Globus pallidus (tissue), 1 donor: ENCODE results near the gene PPP1R15B.

Experiments
- DNase-seq: peaks from one replicate; pipeline ENCODE4 v3.0.0-alpha.2; 2015; ENCODE audit warnings: low spot score

PPP1R15B gene

DNA sequence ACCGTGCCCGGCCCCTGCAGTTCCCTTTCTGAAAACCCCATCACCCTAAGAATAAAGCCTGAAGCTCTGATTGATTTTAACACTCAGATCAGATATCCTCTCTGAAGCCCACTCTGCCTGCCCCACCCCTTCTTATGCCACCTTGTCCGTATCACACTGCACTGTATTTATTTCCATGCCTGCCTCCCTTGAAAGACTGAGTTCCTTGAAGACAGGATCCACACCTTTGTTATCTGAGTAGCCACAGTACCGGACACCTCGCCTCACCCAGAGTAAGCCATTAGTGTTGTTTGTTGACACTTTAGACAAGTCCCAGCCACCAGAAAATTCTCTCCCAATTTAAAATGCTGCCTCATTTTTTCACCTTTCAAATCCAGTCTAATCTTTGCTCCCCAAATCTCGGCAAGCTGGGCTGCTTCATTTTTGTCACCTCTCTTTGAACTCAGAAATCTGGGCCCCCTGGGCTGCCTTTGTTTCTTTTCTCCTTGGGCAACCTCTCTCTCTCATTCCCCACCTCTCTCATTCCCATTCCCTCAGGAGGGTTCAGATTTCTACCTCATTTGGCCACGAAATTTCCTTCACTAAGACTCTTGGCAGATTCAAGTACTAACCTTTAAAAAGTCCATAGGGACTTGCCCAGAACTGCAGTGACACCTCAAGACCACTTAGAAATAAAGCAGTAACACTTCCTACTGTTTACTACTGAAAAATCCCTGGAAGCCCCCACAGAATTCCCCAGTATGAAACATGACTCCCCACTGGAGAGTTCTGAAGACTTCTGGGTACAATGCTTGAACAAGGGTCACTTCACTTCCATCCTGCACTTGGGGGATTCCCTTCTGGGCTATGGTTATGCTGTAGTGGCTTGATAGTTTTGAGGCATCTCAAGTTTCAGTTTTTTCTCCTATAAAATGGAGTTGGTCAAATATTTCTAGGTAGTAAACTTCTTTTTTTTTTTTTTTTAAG is 8.7 kb upstream of the PPP1R15B start:
- no peak for DNase-seq

DNA sequence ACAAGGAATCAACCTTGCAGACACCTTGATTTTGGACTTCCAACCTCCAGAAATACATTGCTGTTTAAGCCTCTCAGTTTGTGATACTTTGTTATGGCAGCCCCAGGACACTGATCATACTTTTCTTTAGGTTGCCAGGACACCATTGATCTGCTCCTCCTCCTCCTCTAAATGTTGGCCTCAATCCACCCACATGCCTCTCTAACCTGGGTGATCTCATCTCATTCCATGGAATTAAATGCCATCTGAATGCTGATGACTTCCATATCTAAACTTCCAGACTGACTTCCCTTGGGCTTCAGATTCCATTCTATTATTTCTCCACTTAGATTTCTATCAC is 7.4 kb upstream of the PPP1R15B start:
- DNase-seq: no peak

DNA sequence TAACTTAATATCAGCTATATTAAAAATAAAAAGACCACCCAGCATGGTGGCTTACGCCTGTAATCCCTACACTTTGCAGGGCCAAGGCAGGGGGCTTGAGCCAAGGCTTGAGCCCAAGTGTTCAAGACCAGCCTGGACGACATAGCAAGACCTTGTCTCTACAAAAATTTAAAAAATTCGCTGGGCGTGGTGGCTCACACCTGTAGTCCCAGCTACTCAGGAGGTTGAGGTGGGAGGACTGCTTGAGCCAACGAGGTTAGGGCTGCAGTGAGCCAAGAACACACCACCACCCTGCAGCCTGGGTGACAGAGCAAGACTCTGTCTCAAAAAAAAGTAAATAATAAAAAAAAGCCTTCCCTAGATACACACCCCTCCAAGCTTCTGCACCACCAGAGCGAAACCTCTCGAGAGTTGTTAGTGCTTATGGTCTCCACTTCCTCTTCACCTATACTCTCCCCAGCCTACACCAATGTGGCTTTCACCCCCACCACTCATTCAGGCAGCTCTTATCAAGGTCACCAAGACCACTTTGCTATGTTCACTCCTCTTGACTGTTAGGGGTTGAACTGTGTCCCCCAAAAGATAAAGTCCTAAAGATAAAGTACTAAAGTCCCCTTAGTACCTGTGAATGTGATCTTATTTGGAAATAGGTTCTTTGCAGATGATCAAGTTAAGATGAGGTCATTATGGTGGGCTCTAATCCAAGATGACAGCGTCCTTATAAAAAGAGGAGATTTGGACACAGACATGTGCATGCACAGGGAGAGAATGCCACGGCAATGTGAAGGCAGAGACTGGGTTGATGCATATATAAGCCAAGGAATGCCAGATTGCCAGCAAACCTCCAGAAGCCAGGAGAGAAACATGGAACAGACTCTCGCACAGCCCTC is 6.8 kb upstream of the PPP1R15B start:
- no peak for DNase-seq

DNA sequence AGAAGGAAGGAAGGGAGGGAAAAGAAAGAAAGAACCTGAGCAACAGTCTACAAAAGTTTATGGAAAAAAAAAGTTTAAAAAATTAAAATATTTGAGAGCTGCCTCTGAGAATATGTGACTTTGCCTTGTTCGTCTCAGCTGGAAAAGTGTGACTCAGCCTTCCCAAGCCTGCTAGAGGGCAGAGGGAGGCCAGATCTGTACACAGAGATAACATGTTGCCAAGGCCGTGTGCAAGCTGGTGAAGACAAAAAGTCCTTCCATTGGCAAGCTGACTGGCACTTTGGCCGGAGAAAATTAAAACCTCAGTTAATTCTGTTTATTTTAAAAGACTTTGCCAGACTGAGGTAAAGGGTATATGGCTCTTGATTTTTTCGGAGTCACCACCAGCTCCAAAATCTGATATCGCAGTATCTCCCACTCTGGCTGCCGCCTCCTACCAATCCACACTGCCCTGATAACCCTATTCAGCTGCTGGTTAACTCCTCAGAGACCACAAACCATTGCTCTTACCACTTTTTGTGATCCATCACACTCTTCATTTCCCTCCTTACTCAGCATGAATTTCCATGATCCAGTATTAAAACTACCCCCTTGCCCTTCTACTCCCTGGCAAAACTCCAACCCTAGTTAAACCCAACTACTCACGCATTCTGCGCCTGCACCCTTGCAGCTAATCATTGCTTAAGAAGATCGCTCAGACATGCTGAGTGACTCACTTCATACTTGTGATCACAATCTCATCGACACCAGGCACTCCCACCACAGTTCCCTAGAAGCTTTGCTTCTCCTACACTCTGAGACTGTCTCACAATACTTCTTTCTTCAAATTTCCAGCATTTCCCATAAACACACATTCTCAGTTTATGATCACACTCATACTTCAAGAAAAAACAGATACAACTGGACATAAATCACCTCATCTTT is 5.7 kb upstream of the PPP1R15B start:
- DNase-seq: peak; percentile 48

DNA sequence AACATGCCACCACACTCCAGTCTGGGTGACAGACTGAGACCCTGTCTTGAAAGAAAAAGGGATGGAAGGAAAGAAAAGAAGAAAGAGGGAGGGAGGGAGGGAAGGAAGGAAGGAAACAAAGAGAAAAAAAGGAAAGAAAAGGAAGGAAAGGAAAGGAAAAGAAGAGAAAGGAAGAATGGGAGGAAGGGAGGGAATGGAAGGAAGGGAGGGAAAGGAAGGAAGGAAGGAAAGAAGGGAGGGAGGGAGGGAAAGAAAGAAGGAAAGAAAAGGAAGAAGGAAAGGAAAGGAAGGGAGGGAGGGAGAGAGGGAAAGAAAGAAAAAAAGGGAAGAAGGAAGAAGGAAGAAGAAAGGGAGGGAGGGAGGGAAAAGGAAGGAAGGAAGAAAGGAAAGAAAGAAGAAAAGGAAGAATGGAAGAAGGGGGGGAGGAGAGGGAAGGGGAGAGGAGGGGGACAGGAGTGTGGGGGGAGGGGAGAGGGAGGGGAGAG is 5.0 kb upstream of the PPP1R15B start:
- DNase-seq: no peak

DNA sequence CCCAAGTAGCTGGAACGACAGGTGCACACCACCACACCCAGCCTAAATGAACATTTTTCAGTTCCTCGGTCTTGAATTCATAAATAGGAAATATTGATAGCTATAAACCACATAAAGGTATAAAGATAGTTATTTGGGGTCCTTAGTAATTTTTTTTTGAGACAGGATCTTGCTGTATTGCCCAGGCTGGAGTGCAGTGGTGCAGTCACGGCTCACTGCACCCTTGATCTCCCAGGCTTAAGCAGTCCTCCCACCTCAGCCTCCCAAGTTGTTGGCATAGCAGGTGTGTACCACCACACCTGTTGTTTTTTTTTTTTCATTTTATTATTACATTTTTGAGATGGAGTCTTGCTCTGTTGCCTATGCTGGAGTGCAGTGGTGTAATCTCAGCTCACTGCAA is 3.7 kb upstream of the PPP1R15B start:
- DNase-seq: no peak

DNA sequence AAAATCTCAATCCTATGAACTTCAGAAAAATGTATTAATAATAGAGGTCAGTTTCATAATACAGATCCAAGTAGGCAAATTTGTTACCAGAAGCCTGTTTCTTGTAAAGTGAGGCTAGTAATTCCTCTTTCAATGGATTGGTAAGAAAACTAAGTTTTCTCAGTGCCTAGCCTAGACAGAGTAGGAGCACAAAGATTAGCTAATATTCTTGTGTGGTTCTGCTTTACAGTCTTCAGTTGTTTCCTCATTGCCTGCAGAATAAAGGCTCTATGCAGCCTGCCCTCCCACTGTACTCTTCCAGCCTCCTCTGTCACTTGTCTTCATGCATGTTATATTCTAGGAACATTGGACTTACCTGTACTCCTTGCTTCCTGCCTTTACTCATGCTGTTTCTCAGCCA is 2.4 kb upstream of the PPP1R15B start:
- no peak for DNase-seq

DNA sequence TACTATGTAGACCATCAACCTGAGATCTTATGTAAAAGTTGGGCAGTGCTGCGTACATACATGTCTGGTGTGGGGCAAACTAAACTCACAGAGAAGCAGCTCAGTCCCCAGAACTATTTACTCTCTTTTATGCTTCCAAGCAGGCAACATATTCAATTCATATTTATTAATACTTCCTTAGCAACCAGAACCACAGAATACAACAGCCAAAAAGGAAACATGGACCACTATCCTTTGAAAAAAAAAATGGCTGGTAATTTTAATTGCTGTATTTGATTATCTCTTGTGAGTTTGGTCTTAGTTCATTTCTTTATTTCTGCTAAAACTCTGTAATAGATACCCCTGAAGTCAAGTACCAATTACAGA is 1.5 kb upstream of the PPP1R15B start:
- no peak for DNase-seq

DNA sequence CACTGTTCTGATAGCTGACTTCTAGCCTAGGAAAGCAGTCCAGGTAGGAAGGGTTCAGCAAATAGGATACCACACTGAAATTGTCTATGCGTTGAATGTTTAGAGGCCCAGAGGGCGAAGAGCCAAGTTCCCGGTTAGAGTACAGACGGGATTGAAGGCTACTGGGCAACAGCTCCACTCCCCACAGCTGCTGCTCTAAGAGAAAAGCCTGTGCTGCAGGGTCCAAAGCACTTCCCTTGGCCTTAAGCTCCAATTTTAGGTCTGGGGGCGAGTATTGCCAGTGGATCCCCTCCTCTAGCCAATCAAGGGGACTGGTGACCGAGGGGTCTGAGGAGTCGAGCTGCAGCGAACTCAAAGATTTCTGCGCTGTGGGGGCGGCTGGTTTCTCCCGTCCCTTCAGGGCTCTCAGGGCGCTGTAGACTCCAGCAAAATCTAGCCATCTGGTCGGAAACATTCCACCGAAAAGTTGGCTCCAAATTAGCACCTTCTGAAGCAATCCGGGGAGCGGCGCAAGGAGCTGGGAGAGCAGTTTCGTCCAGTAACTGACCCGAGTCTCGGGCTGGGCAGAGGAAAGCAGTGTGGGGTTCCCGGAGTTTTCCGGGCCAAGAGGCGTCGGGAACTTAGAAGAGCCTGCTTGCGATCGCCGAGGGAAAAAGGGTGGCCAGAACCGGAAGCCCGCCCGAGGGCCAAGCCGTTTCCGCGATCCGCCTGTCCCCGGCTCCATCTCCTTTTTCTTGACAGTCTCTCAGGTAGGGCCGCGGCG is 748 bp downstream of the PPP1R15B start:
- DNase-seq: peak; percentile 48

DNA sequence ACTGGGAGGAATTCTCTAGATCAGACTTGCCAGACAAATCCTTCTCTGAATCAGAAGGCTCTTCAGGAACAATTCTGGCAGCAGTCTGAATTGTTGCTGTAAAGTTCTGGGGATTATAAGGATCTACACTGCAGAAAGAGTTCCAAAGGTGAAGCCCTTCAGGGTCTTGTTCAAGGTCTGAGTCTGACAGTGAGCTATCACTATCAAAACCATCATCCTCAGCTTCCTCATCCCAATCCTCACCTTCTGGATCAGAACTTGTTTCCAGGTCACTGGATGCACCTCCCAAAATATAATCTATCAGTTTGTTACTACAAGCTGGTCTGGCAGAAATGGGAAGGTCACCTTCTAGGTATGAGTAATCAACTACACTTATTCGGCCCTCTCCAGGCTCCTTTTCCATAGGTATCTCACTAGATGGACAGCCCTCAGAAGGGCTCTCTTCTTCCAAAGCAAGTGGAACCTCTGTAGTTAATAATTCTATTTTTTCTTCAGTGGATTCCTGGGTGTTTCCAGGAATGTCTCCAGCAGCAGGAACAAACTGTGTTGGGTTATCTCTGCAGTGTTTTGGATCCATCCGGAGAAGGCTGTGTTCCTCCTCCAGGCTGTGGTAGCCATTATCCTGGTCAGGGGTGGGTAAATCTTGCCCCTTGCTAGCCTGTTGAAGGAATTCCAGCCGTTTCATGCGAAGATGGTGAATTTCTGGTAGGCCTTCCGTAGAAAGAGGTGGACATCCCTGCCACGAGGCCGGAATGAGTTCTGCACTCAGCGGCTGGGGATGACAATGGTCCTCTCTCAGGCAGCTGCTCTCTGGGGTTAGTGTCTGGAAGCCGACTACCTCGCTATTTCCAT is 1.6 kb downstream of the PPP1R15B start:
- no peak for DNase-seq

DNA sequence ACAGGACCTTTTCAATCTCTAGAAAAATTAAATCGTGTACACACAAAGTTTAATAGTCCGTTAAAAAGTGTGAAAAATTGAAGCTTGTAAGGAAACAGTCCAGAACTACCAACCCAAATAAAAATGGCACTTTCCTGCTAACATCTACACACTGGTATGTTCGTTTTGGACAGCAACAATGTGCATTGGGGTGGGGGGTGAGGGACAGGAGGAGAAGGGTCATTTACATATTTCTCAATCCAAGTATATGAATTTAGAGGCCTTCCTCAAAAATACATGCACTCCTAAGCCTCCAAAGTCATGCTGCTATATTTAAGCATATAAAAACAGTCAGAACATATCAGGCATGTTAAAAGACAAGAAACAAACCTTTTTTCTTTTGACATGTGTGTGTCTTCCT is 2.5 kb downstream of the PPP1R15B start:
- DNase-seq: no peak

DNA sequence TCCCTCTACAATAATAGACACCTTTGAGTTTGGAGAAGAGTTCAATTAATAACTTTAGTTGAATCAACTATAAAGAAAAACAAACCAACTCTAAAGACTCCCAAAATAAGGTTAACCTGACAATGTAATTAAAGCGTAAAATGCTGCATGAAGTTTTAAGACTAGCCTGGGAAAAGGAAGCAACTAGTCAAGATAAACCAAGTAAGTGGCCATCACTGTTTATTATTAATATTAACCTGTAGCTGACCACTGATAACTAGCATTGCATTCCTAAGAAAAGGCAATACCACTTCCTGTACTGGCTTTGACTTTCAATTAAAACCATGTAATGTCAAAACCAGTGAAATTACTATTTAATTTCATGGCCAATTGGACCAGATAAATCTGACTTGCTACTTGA is 3.0 kb downstream of the PPP1R15B start:
- DNase-seq: no peak

DNA sequence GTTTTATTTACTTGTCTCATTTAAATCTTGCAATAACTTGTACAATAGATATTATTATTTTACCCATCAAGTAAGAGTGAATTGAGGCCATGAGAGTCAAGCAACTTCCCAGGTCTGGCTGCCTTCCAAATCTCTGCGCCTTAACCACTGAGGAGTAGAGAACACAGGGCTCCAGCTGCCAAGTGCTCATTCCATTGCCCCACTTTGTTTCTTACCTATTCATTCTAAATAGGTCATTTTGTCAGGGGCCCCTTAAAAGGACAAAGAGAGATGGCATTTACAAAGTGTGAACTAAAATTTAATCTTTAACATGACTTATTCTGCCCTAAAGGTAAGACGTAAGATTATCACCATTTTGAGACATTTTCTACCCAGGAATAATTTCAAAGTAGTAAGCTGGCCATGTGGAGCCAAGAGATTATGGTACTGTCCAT is 3.5 kb downstream of the PPP1R15B start:
- DNase-seq: peak; percentile 67

DNA sequence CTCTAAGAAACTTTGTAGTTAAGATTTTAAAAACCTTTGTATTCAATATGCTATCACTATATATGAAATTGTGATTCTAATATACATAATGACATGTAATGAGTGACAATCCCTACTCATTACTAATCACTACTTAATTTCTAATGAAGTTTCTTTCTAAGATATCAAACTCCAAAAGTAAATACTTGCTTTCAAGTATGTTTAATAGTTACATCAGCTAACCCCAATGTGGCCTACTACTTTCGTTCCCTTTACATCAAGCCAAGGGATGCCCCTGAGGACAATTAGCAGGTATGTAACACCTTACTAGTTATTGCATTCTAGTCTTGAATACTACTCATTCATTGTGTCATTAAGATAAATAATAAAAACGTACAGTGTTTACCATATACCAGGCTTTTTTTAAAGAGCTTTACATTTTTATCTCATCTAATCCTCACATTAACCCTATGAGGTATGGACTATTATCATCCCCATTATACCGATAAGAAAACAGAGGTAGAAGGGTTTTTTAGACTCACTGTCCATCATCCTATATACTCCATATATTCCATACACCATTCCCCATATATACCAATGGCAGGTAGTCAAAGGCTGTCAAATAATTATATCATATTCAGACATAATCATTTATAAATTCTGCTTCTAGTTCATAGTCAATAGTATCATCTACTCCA is 4.2 kb downstream of the PPP1R15B start:
- DNase-seq: no peak

DNA sequence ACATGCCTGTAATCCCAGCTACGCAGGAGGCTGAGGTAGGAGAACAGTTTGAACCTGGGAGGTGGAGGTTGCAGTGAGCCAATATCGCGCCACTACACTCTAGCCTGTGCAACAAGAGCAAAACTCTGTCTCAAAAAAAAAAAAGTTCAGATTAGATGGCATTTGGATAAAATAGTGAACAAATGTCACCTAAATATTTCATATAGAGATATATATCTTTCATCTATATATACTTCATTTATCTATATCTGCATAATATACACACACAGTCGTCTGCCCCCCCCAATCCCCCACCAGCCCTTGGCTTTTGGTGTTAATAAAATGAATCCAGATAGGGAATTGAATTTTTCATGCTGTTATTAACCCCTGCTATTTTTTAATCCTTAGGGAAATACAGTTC is 5.0 kb downstream of the PPP1R15B start:
- no peak for DNase-seq

DNA sequence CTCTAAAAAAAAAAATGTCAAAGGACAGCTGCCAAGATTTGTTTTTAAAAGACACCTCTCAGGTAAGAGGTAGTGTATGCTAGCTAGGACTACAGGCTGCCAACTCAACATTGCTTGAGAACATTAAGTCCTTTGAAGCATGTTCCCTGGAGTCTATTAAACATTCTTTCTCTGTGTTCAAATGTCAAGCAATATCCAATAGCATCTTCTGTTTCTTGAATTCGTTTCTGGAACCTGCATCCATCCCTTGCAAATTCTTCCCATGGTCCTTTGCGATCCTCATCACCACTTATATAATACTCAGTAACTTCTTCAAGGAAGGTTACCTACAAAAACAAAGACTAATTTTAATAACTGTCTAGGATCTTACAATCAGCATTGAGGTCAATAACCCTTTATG is 5.6 kb downstream of the PPP1R15B start:
- DNase-seq: no peak

DNA sequence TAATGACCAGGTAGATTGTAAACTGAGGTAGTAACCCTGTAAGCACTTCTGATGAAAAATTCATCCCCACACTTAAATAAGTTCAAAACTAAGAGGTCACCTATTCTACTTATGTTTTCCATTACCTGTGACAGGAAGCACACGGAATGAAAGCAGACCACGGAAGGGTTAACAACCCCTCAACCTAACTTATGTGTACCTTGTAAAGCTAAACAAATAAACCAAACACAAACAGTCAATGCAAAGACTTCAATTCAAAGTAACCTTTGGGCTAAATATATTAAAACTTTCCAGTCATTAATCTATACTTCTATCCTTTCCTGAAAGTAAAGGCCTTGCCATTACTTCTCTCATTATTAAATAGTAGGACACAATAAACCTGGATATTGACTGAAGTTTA is 7.0 kb downstream of the PPP1R15B start:
- DNase-seq: no peak

DNA sequence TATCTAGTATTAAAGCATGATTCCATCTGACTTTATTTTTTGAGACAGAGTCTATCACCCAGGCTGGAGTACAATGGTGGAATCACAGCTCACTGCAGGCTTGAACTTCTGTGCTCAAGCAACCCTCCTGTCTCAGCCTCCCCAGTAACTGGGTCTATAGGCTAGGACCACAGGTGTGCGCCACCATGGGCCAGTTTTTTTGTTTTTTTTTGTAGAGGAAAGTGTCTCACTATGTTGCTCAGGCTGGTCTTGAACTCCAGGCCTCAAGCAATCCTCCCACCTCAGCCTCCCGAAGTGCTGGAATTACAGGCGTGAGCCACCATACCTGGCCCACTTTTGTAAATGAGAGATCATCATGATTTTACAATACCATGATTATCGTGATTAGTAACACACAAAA is 9.2 kb downstream of the PPP1R15B start:
- no peak for DNase-seq

DNA sequence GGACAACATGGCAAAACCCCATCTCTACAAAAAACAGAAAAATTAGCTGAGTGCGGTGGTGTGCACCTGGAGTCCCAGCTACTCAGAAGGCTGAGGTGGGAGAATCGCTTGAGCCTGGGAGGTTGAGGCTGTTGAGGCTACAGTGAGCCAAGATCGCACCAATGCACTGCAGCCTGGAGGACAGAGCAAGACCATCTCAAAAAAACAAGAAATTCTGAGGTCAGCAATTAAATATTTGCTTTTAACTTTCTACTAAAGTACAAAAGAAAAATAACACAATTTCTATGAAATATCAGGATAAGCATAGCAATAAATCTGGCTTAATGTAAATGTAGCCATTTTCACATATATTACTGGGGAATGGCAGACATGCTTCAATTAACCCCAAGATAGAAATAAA is 9.9 kb downstream of the PPP1R15B start:
- no peak for DNase-seq
